K562 (cell line): ENCODE results near the gene HMGN2. TPM values are rescaled to one million over a fixed set of nuclear protein-coding genes. Genes with fewer than 3 reads are reported as not detected.

Experiments used
- ATF6 ChIP-seq: sonication (generic); formaldehyde crosslinking; IDR thresholded peaks from 2 replicates; pipeline ENCODE4 v1.4.0; 2020; ENCODE audit warnings: mild to moderate bottlenecking, missing genetic modification reagents
- ATF7 ChIP-seq: fragments of 450-650 bp; IDR thresholded peaks from 2 replicates; pipeline ENCODE4 v1.7.1; 2014; ENCODE audit warnings: mild to moderate bottlenecking, moderate library complexity
- CBX3 ChIP-seq, 2 experiments: IDR thresholded peaks; 1 replicate in 1 of 2; 2 replicates in 1 of 2; pipeline ENCODE4 v1.6.1; 2012; ENCODE audit warnings: inconsistent platforms in 2 of 2, low read length in 2 of 2, borderline replicate concordance in 1 of 2, control low read depth in 1 of 2
- CCNT2 ChIP-seq: IDR thresholded peaks from 2 replicates; pipeline ENCODE4 v1.6.1; 2011; ENCODE audit warnings: borderline replicate concordance, low read depth, mild to moderate bottlenecking, moderate library complexity, mixed read lengths, low read length; ENCODE audit not compliant: insufficient read length; ENCODE audit errors: extremely low read depth
- CREB3 ChIP-seq: fragments of 450-650 bp; conservative IDR thresholded peaks from 2 replicates; pipeline ENCODE4 v1.6.1; 2016; ENCODE audit warnings: missing genetic modification characterization, low read depth, mild to moderate bottlenecking, missing compliant biosample characterization, moderate library complexity
- CSDE1 ChIP-seq, 2 experiments: fragments of 450-650 bp; IDR thresholded peaks; 2 replicates each; pipeline ENCODE4 v1.6.1; 2016; ENCODE audit warnings: mild to moderate bottlenecking in 1 of 2
- DNMT1 ChIP-seq: fragments of 450-650 bp; IDR thresholded peaks from 2 replicates; pipeline ENCODE4 v1.6.1; 2016; ENCODE audit warnings: antibody characterized with exemption, mild to moderate bottlenecking
- E4F1 ChIP-seq: fragments of 250-450 bp; sonication (Bioruptor Pico); IDR thresholded peaks from 2 replicates; pipeline ENCODE4 v1.5.0; 2021; ENCODE audit warnings: mild to moderate bottlenecking, borderline replicate concordance
- EZH2 ChIP-seq: IDR thresholded peaks from 2 replicates; pipeline ENCODE4 v1.6.1; 2012; ENCODE audit warnings: low read depth, mild to moderate bottlenecking, inconsistent platforms, low read length, borderline replicate concordance
- HIVEP1 ChIP-seq: fragments of 250-450 bp; sonication (Bioruptor Pico); IDR thresholded peaks from 2 replicates; pipeline ENCODE4 v1.4.0; 2020; ENCODE audit warnings: mild to moderate bottlenecking
- HNRNPK ChIP-seq: fragments of 200-400 bp; formaldehyde crosslinking; IDR thresholded peaks from one replicate; pipeline ENCODE4 v1.6.1; 2018; ENCODE audit warnings: mild to moderate bottlenecking, low read depth, low read length; ENCODE audit not compliant: poor library complexity, severe bottlenecking
- HNRNPUL1 ChIP-seq: fragments of 200-400 bp; formaldehyde crosslinking; IDR thresholded peaks from 2 replicates; pipeline ENCODE4 v1.6.1; 2017; ENCODE audit warnings: low read length
- MBD2 ChIP-seq: sonication (generic); IDR thresholded peaks from 2 replicates; pipeline ENCODE4 v1.6.1; 2016; ENCODE audit warnings: low read depth, borderline replicate concordance
- MTA2 ChIP-seq: fragments of 450-650 bp; IDR thresholded peaks from 2 replicates; pipeline ENCODE4 v1.6.1; 2016; ENCODE audit warnings: low read depth
- PCBP2 ChIP-seq: fragments of 200-400 bp; formaldehyde crosslinking; IDR thresholded peaks from 2 replicates; pipeline ENCODE4 v1.6.1; 2018; ENCODE audit warnings: low read length, low read depth, mild to moderate bottlenecking, moderate library complexity; ENCODE audit not compliant: poor library complexity, severe bottlenecking
- PHB2 ChIP-seq: fragments of 450-650 bp; IDR thresholded peaks from 2 replicates; pipeline ENCODE4 v1.6.1; 2017; ENCODE audit warnings: low read depth
- PRPF4 ChIP-seq: fragments of 200-400 bp; formaldehyde crosslinking; IDR thresholded peaks from one replicate; pipeline ENCODE4 v1.6.1; 2017; ENCODE audit warnings: low read length, low read depth, mild to moderate bottlenecking; ENCODE audit not compliant: insufficient read depth, poor library complexity, severe bottlenecking
- RBFOX2 ChIP-seq: fragments of 200-400 bp; formaldehyde crosslinking; IDR thresholded peaks from 2 replicates; pipeline ENCODE4 v1.6.1; 2017; ENCODE audit warnings: low read depth, mild to moderate bottlenecking, low read length, moderate library complexity
- SNRNP70 ChIP-seq: fragments of 200-400 bp; formaldehyde crosslinking; optimal IDR thresholded peaks from 2 replicates; pipeline ENCODE3; 2017; ENCODE audit warnings: low read depth, low read length
- SRF ChIP-seq, 2 experiments: fragments of 250-450, 450-650 bp in 1 of 2; sonication (Bioruptor Pico) in 1 of 2; sonication (generic) in 1 of 2; formaldehyde crosslinking; IDR thresholded peaks; 2 replicates each; pipeline versions ENCODE4 v1.5.0 to v1.5.1; 2020 to 2022; ENCODE audit warnings: mild to moderate bottlenecking in 1 of 2, missing genetic modification reagents in 1 of 2
- STAG1 ChIP-seq: sonication (generic); formaldehyde crosslinking; IDR thresholded peaks from 2 replicates; pipeline ENCODE4 v1.5.0; 2020; ENCODE audit warnings: missing genetic modification reagents, borderline replicate concordance
- STAT5B ChIP-seq: fragments of 250-450 bp; sonication (Bioruptor Pico); IDR thresholded peaks from 2 replicates; pipeline ENCODE4 v1.8.0; 2021; ENCODE audit warnings: mild to moderate bottlenecking, inconsistent platforms
- TGIF2 ChIP-seq: sonication (generic); formaldehyde crosslinking; IDR thresholded peaks from 2 replicates; pipeline ENCODE4 v1.8.1; 2022; ENCODE audit warnings: mild to moderate bottlenecking, missing genetic modification reagents, moderate library complexity
- ZKSCAN3 ChIP-seq: fragments of 250-450 bp; sonication (Bioruptor Pico); IDR thresholded peaks from 2 replicates; pipeline ENCODE4 v1.4.0; 2020
- ZNF24 ChIP-seq: fragments of 450-650 bp; IDR thresholded peaks from 2 replicates; pipeline ENCODE4 v1.6.1; 2016
- polyA plus RNA-seq, 8 experiments: library from polyadenylated mRNA; depleted of rRNA in 4 of 8; stranded (reverse) in 5 of 8; unstranded in 3 of 8; fragments of >200 nt; fragmentation: Nextera tagmentation in 2 of 8; fragmentation: Illumina TruSeq in 1 of 8; extraction: Ambion mirVana in 2 of 8; extraction: Trizol in 1 of 8; gene quantifications; 2 replicates each; pipeline versions ENCODE4 v1.2.1 to v1.2.3, GENCODE V29; 2011 to 2014; ENCODE audit warnings: inconsistent platforms in 1 of 8, missing spikeins in 1 of 8
- total RNA-seq, 7 experiments: library from RNA; depleted of rRNA in 6 of 7; stranded (reverse); fragments of >200 nt in 6 of 7; fragmentation: Illumina TruSeq in 2 of 7; extraction: Trizol in 2 of 7; gene quantifications; 2 replicates each; pipeline versions ENCODE4 v1.2.1 to v1.2.3, GENCODE V29; 2011 to 2021; ENCODE audit warnings: low replicate concordance in 1 of 7

The HMGN2 gene
- total and polyA plus RNA-seq, 9 of the 15 experiments (the other 6 are each of a cell fraction or from before 2014, with no cell fraction given), result 370 to 1,354 (median 965) TPM

GRCh38 chr1:26472320-26472900, at the start of gene HMGN2 (continued):
- TF ChIP-seq ATF7 (no peak; the same call in 1 of the 2 replicates), ATF6 (CRISPR knock-in tag) (peak; percentile 78), RBFOX2 (peak; percentile 94), SRF (CRISPR knock-in tag; IDR thresholded peaks at IDR 0.05) (no peak), CREB3 (tag) (peak; percentile 71; the same call in 1 of the 2 replicates), PCBP2 (no peak), STAG1 (peak; percentile 63), MBD2 (no peak; the same call in 1 of the 2 replicates), CCNT2 (peak; percentile 63), STAT5B (CRISPR knock-in tag) (no peak), HNRNPK (no peak), PRPF4 (peak; percentile 58), HIVEP1 (CRISPR knock-in tag) (no peak), HNRNPUL1 (no peak), CSDE1 (IDR thresholded peaks at IDR 0.05) (no peak), E4F1 (CRISPR knock-in tag) (no peak), EZH2 (no peak), TGIF2 (peak; percentile 93), DNMT1 (no peak), PHB2 (no peak), CBX3 (IDR thresholded peaks at IDR 0.05; ENCODE audit: borderline replicate concordance in 1 of 2, low read length in 2 of 2) (no peak), ZKSCAN3 (CRISPR knock-in tag) (no peak), ZNF24 (no peak), SNRNP70 (no peak), MTA2 (no peak)
